ENCODE data around the gene MRTFA.

DNA sequence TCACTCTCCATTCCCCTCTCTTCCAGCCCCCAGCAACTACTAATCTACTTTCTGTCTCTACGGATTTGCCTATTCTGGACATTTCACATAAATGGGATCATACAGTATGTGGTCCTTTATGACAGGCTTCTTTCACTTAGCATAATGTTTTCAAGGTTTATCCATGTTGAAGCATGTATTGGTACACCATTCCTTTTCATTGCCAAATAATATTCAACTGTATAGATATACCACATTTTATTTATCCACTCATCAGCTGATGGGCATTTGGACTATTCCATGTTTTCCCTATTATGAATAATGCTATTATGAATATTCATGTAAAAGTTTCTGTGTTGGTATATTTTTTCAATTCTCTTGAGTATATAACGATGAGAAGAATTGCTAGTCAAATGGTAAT is 54.5 kb downstream of the MRTFA start:
- TF ChIP-seq LEF1 (IDR thresholded peaks at IDR 0.05; ENCODE audit: borderline replicate concordance) (no peak), BHLHE40 (IDR thresholded peaks at IDR 0.05; ENCODE audit: borderline replicate concordance) (no peak), FOXK2 (IDR thresholded peaks at IDR 0.05) (no peak), NFRKB (IDR thresholded peaks at IDR 0.05) (no peak), FOXA1 (IDR thresholded peaks at IDR 0.05) (no peak), FOXM1 (IDR thresholded peaks at IDR 0.05; ENCODE audit: borderline replicate concordance) (no peak), ELF4 (IDR thresholded peaks at IDR 0.05) (no peak), SP1 (IDR thresholded peaks at IDR 0.05) (no peak), L3MBTL2 (conservative IDR thresholded peaks at IDR 0.05) (no peak), ZNF384 (IDR thresholded peaks at IDR 0.05) (no peak)
- TF ChIP-seq, protein P1, sequence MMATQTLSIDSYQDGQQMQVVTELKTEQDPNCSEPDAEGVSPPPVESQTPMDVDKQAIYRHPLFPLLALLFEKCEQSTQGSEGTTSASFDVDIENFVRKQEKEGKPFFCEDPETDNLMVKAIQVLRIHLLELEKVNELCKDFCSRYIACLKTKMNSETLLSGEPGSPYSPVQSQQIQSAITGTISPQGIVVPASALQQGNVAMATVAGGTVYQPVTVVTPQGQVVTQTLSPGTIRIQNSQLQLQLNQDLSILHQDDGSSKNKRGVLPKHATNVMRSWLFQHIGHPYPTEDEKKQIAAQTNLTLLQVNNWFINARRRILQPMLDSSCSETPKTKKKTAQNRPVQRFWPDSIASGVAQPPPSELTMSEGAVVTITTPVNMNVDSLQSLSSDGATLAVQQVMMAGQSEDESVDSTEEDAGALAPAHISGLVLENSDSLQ (IDR thresholded peaks at IDR 0.05) = no peak
